Stomach (tissue), 4 donors: ENCODE results near the gene KCNN3.

Experiments
- CTCF ChIP-seq, 7 experiments: fragments of 450-650 bp in 4 of 7; fragments of 200-600 bp in 3 of 7; sonication (generic) in 3 of 7; IDR thresholded peaks; one replicate each; pipeline ENCODE4 v1.5.1; 2016 to 2019; ENCODE audit warnings: antibody characterized with exemption in 7 of 7, control low read depth in 2 of 7, mild to moderate bottlenecking in 1 of 7
- EP300 ChIP-seq: sonication (generic); formaldehyde crosslinking; IDR thresholded peaks from one replicate; pipeline ENCODE4 v1.6.1; 2017; ENCODE audit warnings: antibody characterized with exemption
- POLR2A ChIP-seq, 4 donors: fragments of 450-650 bp; IDR thresholded peaks; one replicate each; pipeline ENCODE4 v1.6.1; 2016; ENCODE audit warnings: antibody characterized with exemption in 4 of 4, control low read depth in 2 of 4, mild to moderate bottlenecking in 1 of 4, moderate library complexity in 1 of 4
- POLR2AphosphoS5 ChIP-seq, 3 donors: sonication (generic); formaldehyde crosslinking; IDR thresholded peaks; one replicate each; pipeline ENCODE4 v1.6.1; 2016; ENCODE audit warnings: antibody characterized with exemption in 3 of 3

GRCh38 chr1:154884869-154885701, 15.0 kb upstream of the KCNN3 start:
- TF ChIP-seq EP300 (no peak), POLR2A (IDR thresholded peaks at IDR 0.05) (no peak), CTCF (IDR thresholded peaks at IDR 0.05) (no peak), POLR2AphosphoS5 (IDR thresholded peaks at IDR 0.05) (no peak)
